Activated CD4-positive, alpha-beta T cell treated with anti-CD3 and anti-CD28 coated beads, Interleukin-2, Interleukin-6, amounts not matched to agents 100 ng/mL and 50 ng/mL, durations not matched to agents 16 hours and 8 hours (primary cell): ENCODE data around the gene APOE.
"Not testable (repeated sequence)": the region's sequence is repeated elsewhere in the genome, so short reads cannot be mapped to it uniquely, and the experiment has no call there.

Experiments used
- DNase-seq: peaks from one replicate; pipeline ENCODE4 v3.0.0-alpha.2; 2020

The APOE gene

GRCh38 chr19:44905437-44906160 is at the start of gene APOE:
TSS of gene APOE (plus strand) at chr19:44905796. CDS start at chr19:44906625, 829 bp downstream.
- DNase-seq: no peak

DNA sequence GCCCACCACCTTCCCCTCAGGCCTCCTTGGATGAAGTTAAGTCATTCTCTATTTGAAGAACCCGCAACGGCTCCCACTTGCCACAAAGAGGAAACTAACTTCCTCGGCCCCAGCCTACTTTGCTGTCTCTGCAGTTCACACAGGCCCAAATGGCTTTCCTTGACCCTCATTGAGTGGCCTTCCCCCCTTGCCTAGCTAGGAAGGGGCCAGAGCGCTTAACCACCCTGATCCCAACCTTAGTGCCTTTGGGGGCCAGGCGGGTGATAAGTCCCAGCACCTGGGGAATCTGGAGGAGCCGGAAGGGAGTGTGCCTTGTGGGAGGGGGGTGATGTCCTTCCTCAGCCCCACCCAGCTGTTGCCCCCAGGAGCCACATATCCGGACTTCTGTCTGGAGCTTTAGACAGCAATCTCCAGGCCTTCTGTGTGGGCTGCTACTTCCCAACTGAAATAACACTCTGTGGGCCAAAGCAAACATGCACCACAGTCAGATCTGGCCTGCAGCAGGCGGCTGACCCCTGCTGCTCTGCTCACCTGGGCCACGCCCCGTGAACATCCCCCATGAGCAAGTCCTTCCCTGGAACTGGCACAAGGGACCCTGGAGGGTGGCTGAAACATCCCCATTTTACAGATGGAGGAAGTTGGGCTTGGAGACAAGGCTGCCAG is 49.0 kb upstream of the APOE start:
- DNase-seq: no peak

GRCh38 chr19:44857837-44858236 is 47.8 kb upstream of the APOE start:
- no peak for DNase-seq

GRCh38 chr19:44861576-44861975 is 44.0 kb upstream of the APOE start:
- DNase-seq: not testable (repeated sequence)

GRCh38 chr19:44863990-44864389 is 41.6 kb upstream of the APOE start:
- no peak for DNase-seq

DNA sequence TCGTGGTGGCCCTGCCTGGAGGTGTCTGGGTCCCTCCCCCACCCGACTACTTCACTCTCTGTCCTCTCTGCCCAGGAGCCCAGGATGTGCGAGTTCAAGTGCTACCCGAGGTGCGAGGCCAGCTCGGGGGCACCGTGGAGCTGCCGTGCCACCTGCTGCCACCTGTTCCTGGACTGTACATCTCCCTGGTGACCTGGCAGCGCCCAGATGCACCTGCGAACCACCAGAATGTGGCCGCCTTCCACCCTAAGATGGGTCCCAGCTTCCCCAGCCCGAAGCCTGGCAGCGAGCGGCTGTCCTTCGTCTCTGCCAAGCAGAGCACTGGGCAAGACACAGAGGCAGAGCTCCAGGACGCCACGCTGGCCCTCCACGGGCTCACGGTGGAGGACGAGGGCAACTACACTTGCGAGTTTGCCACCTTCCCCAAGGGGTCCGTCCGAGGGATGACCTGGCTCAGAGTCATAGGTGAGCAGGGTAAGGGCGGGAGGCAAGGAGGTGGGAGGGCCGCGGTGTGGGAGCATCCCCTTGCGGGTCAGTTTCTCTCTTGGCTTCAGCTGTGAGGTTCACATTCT is 40.3 kb upstream of the APOE start:
- no peak for DNase-seq

DNA sequence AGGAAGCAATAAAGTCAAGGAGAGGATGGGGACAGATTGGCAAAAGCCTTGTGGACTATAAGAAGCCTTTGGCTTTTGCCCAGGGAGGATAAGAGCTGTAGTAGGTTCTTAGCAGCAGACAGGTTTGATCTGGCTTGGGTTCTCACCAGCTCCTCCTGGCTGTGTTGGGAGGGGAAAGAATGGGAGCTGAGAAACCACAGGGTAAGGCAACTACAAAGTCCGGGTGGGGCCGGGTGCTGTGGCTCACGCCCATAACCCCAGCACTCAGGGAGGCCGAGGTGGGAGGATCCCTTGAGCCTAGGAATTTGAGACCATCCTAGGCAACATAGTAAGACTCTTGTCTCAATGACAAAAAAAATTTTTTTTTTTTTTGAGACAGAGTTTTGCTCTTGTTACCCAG is 38.9 kb upstream of the APOE start:
- no peak for DNase-seq

- no peak for DNase-seq
These were observed 38.0 kb upstream of the APOE start for GRCh38 chr19:44867578-44867977.

- DNase-seq: no peak
These were observed 35.7 kb upstream of the APOE start for GRCh38 chr19:44869733-44870470.

DNA sequence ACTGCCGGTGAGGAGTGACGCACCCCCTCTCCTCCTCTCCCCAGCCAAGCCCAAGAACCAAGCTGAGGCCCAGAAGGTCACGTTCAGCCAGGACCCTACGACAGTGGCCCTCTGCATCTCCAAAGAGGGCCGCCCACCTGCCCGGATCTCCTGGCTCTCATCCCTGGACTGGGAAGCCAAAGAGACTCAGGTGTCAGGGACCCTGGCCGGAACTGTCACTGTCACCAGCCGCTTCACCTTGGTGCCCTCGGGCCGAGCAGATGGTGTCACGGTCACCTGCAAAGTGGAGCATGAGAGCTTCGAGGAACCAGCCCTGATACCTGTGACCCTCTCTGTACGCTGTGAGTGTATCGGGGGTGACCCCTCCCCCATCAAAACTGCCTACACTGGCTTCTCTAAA is 33.8 kb upstream of the APOE start:
- DNase-seq: no peak

DNA sequence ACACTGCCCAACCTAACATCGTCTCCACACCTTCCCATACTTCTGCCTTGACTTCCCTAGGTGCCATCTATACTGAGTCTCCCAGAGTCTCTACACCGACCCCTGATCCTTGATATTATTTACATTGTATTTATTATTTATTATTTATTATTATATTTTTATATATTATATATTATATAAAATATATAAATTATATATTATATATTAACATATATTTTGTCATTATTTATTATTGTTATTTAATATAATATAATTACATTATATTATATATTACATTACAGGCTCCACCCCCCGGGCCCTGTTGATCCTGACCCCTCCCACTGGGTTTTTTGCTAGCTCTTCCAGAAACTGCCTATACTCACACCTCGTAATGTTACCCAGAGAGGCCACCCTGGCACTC is 32.9 kb upstream of the APOE start:
- DNase-seq: no peak

- no peak for DNase-seq
These were observed 31.3 kb upstream of the APOE start for GRCh38 chr19:44874317-44874716.

- DNase-seq: no peak
These were observed 29.7 kb upstream of the APOE start for GRCh38 chr19:44875666-44876451.

- no peak for DNase-seq
These were observed 28.6 kb upstream of the APOE start for GRCh38 chr19:44876930-44877535.

DNA sequence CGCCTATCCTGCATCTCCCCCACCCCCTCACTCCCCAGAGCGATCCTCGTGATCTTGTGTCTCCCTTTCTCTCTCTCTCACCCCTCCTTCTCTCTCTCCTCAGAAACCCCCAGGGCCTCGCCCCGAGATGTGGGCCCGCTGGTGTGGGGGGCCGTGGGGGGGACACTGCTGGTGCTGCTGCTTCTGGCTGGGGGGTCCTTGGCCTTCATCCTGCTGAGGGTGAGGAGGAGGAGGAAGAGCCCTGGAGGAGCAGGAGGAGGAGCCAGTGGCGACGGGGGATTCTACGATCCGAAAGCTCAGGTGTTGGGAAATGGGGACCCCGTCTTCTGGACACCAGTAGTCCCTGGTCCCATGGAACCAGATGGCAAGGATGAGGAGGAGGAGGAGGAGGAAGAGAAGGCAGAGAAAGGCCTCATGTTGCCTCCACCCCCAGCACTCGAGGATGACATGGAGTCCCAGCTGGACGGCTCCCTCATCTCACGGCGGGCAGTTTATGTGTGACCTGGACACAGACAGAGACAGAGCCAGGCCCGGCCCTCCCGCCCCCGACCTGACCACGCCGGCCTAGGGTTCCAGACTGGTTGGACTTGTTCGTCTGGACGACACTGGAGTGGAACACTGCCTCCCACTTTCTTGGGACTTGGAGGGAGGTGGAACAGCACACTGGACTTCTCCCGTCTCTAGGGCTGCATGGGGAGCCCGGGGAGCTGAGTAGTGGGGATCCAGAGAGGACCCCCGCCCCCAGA is 27.3 kb upstream of the APOE start:
- no peak for DNase-seq

DNA sequence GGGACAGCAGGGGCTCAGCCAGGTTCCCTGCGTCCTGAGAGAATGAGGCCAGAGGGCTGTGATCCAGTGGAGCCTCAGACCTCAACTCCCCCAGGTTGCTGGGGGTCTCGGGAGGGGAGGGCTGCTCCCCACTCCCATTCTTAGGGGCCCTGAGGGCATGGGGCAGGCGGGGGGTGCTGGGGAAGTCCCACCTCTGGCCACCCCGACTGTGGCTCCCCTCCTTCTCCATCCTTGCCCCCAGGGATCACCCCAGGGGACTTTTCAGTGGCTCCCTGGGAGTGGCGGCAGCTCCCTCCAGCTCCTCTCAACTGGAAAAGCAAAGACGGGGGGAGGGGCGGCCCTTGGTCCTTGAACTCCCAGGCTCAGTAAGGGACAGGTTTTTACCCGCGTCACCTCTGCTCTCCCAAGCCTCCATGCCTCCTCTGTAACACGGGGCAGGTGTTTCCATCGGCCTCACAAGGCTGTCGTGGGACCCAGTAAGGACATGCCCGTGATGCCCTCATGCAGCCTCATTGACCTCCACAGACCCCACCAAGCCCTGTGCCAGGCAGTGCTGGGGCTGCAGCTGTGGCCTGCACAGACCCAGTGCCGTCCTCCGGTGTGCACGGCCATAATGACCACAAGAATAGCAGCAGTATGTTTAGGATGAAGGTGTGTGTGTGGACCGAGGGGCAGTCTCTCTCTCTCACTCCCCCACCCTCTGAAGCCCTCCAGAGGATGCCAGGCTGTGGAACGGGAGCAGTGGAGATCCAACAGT is 26.1 kb upstream of the APOE start:
- no peak for DNase-seq

GRCh38 chr19:44882063-44882462 is 23.5 kb upstream of the APOE start:
- DNase-seq: no peak

DNA sequence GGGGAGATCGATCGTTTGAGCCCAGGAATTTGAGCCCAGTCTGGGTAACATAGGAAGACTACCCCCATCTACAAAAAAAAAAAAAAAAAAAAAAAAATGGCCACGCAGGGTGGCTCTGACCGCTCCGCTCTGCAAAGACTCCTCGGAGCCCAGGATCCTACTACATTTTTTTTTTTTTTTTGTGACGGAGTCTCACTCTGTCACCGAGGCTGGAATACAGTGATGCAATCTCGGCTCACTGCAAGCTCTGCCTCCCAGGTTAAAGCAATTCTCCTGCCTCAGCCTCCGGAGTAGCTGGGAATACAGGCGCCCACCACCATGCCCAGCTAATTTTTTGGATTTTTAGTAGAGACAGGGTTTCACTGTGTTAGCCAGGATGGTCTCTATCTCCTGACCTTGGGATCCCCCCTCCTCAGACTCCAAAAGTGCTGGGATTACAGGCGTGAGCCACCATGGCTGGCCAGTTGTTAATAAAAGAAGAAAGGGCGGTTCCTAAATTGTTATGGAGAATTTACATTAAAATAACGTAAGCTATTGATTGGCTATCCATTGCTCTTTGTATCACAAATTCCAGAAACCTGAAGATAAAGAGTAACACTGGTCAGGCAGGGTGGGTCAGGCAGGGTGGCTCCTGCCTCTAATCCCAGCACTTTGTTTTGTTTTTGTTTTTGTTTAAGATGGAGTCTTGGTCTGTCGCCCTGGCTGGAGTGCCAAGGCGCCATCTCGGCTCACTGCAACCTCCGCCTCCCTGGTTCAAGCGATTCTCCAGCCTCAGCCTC is 22.8 kb upstream of the APOE start:
- DNase-seq: not testable (repeated sequence)

DNA sequence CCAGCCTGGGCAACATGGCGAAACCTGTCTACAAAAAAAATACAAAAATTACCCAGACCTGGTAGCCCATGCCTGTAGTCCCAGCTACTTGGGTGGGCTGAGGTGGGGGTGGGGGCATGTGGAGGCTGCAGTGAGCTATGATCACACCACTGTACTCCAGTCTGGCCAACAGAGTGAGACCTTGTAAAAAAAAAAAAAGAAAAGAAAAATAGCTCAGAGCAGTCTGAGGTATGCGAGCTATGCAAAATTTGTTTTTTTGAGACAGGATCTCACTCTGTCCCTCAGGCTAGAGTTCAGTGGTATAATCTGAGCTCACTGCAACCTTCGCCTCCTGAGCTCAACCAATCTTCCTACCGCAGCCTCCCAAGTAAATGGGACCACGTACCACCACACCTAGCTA is 21.7 kb upstream of the APOE start:
- DNase-seq: no peak

DNA sequence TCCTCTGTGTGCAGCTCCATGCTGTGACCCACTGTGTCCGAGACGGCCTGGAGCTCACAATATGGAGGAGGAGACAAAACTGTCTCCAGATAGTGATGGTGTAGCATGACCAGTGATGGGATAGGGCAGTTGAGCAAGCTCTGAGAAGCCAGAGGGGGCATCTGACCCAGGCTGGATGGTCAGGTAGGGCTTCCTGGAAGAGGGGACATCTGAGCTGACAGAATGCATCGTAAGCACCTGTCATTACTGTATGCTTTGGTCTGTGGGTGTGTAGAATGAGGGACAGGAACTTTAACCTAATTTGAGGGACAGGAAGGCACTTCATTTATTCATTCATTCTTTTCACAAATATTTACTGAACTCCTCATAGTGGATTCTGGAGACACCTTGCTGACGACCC is 21.0 kb upstream of the APOE start:
- no peak for DNase-seq
